Measurements from ENCODE around the gene INTS4. TPM values are rescaled to one million over a fixed set of nuclear protein-coding genes. Genes with fewer than 3 reads are reported as not detected.
"Not testable (repeated sequence)": the region's sequence is repeated elsewhere in the genome, so short reads cannot be mapped to it uniquely, and the experiment has no call there.

The INTS4 gene
- total RNA-seq, 6 experiments from 2014 or later = 23.8 to 30.1 (median 28.3) TPM

- Mint-ChIP-seq H3K4me3 (no peak overlapping the region), H3K36me3 (ENCODE audit: low read depth) (0 out of 2 replicates have a peak, but pooled peaks cover 3% of the 10 kb centered on the region), H3K4me1 (ENCODE audit: low read depth) (peaks cover 30% of the 10 kb centered on the region), H3K27ac (no peak overlapping the region), H3K27me3 (ENCODE audit: insufficient read depth) (no peaks in the 10 kb centered on the region), H3K9me3 (no peaks in the 10 kb centered on the region)
- DNase-seq = no peak
- TF ChIP-seq, protein P1, sequence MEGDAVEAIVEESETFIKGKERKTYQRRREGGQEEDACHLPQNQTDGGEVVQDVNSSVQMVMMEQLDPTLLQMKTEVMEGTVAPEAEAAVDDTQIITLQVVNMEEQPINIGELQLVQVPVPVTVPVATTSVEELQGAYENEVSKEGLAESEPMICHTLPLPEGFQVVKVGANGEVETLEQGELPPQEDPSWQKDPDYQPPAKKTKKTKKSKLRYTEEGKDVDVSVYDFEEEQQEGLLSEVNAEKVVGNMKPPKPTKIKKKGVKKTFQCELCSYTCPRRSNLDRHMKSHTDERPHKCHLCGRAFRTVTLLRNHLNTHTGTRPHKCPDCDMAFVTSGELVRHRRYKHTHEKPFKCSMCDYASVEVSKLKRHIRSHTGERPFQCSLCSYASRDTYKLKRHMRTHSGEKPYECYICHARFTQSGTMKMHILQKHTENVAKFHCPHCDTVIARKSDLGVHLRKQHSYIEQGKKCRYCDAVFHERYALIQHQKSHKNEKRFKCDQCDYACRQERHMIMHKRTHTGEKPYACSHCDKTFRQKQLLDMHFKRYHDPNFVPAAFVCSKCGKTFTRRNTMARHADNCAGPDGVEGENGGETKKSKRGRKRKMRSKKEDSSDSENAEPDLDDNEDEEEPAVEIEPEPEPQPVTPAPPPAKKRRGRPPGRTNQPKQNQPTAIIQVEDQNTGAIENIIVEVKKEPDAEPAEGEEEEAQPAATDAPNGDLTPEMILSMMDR (IDR thresholded peaks at IDR 0.05) = no peak
Measured at GRCh38 chr11:77909277-77909676, 85.2 kb downstream of the INTS4 start.

GRCh38 chr11:77908835-77909234 is 85.6 kb downstream of the INTS4 start:
- TF ChIP-seq, protein P1 (IDR thresholded peaks at IDR 0.05) = no peak
- Mint-ChIP-seq H3K36me3 (ENCODE audit: low read depth) (0 out of 2 replicates have a peak, but pooled peaks cover 3% of the 10 kb centered on the region), H3K4me3 (no peak overlapping the region), H3K4me1 (ENCODE audit: low read depth) (peaks cover 25% of the 10 kb centered on the region), H3K27me3 (ENCODE audit: insufficient read depth) (no peaks in the 10 kb centered on the region), H3K9me3 (no peaks in the 10 kb centered on the region), H3K27ac (no peak overlapping the region)
- no peak for DNase-seq

- not testable (repeated sequence) for H3K4me3 Mint-ChIP-seq; H3K9me3 Mint-ChIP-seq; H3K27me3 Mint-ChIP-seq (ENCODE audit: insufficient read depth); H3K27ac Mint-ChIP-seq; DNase-seq; H3K36me3 Mint-ChIP-seq (ENCODE audit: low read depth)
- peaks cover 30% of the 10 kb centered on the region for H3K4me1 Mint-ChIP-seq (ENCODE audit: low read depth)
Measured at GRCh38 chr11:77894949-77895348, 99.5 kb downstream of the INTS4 start.

DNA sequence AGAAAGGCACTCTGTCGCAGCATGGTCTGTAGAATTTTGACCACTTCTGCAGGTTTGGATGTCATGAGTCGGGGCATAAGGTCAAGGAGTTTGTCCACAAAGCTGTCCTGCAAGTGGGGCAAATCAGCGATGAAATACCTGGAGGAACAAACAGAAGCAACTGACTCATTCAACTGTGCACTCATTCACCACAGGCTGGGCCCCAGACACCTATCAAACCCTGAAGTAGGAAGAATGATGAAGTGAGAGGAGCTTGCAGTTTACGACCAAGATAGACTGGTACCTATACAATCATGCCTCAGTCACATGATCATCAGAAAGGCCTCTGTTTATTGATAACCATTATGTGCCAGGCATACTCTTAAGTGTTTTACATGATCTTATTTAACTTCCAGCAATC is 102.8 kb downstream of the INTS4 start:
- peaks cover 13% of the 10 kb centered on the region for H3K36me3 Mint-ChIP-seq (ENCODE audit: low read depth)
- not testable (repeated sequence) for H3K27me3 Mint-ChIP-seq (ENCODE audit: insufficient read depth); DNase-seq; H3K9me3 Mint-ChIP-seq; H3K4me3 Mint-ChIP-seq
- H3K4me1 Mint-ChIP-seq (ENCODE audit: low read depth) = peaks cover 28% of the 10 kb centered on the region
- 0 out of 2 replicates have a peak overlapping the region, but pooled peaks have one; percentile 62 for H3K27ac Mint-ChIP-seq

DNA sequence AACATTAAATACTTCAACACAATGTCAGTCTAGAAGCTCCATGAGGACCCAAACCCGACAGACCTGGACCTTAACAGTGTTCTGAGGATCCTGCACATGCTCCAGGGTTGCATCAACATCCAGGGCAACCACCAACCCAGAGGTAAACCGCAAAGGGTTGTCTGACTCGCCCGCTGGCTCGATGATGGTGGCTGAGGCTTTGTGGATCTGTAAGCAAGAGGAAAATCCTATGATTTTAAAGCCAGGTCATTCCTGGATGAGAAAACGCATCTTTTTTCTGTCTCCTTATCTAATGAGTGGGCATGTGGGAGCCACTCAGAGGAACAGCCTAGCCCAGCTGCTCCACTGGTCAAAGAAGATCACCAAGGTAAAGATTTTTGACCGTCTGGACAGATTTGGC is 103.2 kb downstream of the INTS4 start:
- not testable (repeated sequence) for H3K4me3 Mint-ChIP-seq; DNase-seq; H3K27me3 Mint-ChIP-seq (ENCODE audit: insufficient read depth); H3K9me3 Mint-ChIP-seq
- H3K4me1 Mint-ChIP-seq (ENCODE audit: low read depth) = peaks cover 26% of the 10 kb centered on the region
- H3K27ac Mint-ChIP-seq = peak overlapping the region; percentile 62
- H3K36me3 Mint-ChIP-seq (ENCODE audit: low read depth) = peaks cover 13% of the 10 kb centered on the region

DNA sequence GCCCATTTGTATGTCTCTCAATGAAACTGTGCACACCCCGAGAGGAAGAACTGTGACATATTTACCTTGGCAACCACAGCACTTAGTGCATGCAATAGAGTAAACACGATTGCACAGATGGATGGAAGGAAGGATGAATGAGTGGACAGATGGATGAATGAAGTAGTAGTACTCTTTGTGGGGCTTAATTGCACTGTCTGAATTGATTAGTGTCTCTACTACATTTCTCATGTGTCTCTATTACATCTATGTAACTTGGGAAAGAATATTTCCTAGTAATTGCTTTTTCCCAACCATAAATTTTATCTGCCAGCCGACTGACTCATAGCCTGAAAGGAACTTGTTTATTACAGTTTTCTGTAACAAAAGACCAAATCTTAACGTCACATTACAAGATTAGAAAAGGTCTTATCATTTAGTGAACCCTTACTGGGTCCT is 103.8 kb downstream of the INTS4 start:
- DNase-seq = peak; percentile 55
- Mint-ChIP-seq H3K36me3 (ENCODE audit: low read depth) (peaks cover 13% of the 10 kb centered on the region), H3K27ac (peak overlapping the region; percentile 62), H3K4me1 (ENCODE audit: low read depth) (peaks cover 21% of the 10 kb centered on the region)
- not testable (repeated sequence) for H3K4me3 Mint-ChIP-seq; H3K9me3 Mint-ChIP-seq; H3K27me3 Mint-ChIP-seq (ENCODE audit: insufficient read depth)

- H3K9me3 Mint-ChIP-seq; H3K4me3 Mint-ChIP-seq; DNase-seq; H3K27me3 Mint-ChIP-seq (ENCODE audit: insufficient read depth): not testable (repeated sequence)
- peaks cover 13% of the 10 kb centered on the region for H3K36me3 Mint-ChIP-seq (ENCODE audit: low read depth)
- peaks cover 20% of the 10 kb centered on the region for H3K4me1 Mint-ChIP-seq (ENCODE audit: low read depth)
- H3K27ac Mint-ChIP-seq = peak overlapping the region; percentile 62
Measured at GRCh38 chr11:77890100-77890614, 104.3 kb downstream of the INTS4 start.

DNA sequence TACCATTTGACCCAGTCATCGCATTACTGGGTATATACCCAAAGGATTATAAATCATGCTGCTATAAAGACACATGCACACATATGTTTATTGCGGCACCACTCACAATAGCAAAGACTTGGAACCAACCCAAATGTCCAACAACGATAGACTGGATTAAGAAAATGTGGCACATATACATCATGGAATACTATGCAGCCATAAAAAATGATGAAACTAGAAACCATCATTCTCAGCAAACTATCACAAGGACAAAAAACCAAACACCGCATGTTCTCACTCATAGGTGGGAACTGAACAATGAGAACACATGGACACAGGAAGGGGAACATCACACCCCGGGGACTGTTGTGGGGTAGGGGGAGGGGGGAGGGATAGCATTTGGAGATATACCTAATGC is 105.4 kb downstream of the INTS4 start:
- peaks cover 28% of the 10 kb centered on the region for H3K4me1 Mint-ChIP-seq (ENCODE audit: low read depth)
- DNase-seq; H3K27ac Mint-ChIP-seq; H3K27me3 Mint-ChIP-seq (ENCODE audit: insufficient read depth); H3K4me3 Mint-ChIP-seq; H3K9me3 Mint-ChIP-seq: not testable (repeated sequence)
- H3K36me3 Mint-ChIP-seq (ENCODE audit: low read depth) = peaks cover 13% of the 10 kb centered on the region

DNA sequence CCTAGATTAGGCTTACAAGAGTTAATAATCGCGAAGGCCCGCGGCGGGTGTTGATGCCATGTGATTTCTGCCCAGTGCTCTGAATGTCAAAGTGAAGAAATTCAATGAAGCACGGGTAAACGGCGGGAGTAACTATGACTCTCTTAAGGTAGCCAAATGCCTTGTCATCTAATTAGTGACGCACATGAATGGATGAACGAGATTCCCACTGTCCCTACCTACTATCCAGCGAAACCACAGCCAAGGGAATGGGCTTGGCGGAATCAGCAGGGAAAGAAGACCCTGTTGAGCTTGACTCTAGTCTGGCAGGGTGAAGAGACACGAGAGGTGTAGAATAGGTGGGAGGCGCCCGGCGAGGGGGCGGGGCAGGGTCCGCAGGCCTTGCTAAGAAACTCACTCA is 108.1 kb downstream of the INTS4 start:
- H3K9me3 Mint-ChIP-seq = no peaks in the 10 kb centered on the region
- H3K36me3 Mint-ChIP-seq (ENCODE audit: low read depth) = peaks cover 14% of the 10 kb centered on the region
- no peak overlapping the region for H3K27ac Mint-ChIP-seq
- H3K4me1 Mint-ChIP-seq (ENCODE audit: low read depth) = peaks cover 31% of the 10 kb centered on the region
- DNase-seq = no peak
- TF ChIP-seq, protein P1 (IDR thresholded peaks at IDR 0.05) = no peak
- H3K27me3 Mint-ChIP-seq (ENCODE audit: insufficient read depth) = no peaks in the 10 kb centered on the region
- H3K4me3 Mint-ChIP-seq = no peak overlapping the region

Measured in HFFc6 (cell line).